Measurements from ENCODE around the gene COA4. TPM values are rescaled to one million over a fixed set of nuclear protein-coding genes. Genes with fewer than 3 reads are reported as not detected.

Gene COA4
- total RNA-seq, 2 donors from 2014 or later, result 40.8 to 64.9 TPM

DNA sequence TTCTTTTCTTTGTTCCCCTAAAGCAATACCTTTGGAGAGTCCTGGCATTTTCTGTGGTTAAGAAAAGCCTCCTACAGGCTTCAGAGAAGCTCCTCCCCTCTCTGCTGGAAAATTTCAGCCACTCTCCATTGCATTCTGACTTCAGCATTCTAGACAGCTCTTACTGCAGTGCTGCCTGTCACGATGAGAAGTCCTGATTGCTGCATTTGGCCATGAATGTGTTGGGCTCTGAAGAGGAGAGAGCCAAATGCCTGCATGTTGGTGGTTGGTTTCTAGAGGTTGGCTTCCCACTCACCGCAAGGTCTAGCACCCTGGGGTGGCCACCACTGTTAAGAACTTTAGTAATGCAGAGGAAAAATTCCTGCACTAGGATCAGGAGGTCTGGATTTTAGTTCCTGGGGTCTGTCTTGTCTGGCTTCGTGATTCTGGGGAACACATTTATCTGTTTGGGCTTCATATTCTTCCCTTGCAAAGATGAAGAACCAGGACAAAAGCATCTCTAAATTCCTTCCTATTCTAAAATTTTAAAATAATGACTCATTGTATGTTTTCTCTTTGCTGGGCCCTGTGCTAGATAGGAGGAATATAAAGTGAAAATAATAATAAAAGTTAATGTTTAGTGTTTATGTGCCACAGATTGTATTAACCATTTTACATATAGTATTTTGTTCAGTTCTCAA lies 38.1 kb downstream of the COA4 start:
- Histone ChIP-seq H3K9me3 (no peaks in the 10 kb centered on the region), H3K4me3 (no peak overlapping the region), H3K36me3 (peaks cover 2% of the 10 kb centered on the region), H3K4me1 (ENCODE audit: control insufficient read depth in 1 of 2, low read depth in 2 of 2) (no peaks in the 10 kb centered on the region), H3K27me3 (replicated peaks; ENCODE audit: insufficient read depth) (no peaks in the 10 kb centered on the region), H3K27ac (no peak overlapping the region)
- ATAC-seq (ENCODE audit: insufficient number of reproducible peaks, low FRiP score, low read depth), result no peak
- TF ChIP-seq, protein P1, sequence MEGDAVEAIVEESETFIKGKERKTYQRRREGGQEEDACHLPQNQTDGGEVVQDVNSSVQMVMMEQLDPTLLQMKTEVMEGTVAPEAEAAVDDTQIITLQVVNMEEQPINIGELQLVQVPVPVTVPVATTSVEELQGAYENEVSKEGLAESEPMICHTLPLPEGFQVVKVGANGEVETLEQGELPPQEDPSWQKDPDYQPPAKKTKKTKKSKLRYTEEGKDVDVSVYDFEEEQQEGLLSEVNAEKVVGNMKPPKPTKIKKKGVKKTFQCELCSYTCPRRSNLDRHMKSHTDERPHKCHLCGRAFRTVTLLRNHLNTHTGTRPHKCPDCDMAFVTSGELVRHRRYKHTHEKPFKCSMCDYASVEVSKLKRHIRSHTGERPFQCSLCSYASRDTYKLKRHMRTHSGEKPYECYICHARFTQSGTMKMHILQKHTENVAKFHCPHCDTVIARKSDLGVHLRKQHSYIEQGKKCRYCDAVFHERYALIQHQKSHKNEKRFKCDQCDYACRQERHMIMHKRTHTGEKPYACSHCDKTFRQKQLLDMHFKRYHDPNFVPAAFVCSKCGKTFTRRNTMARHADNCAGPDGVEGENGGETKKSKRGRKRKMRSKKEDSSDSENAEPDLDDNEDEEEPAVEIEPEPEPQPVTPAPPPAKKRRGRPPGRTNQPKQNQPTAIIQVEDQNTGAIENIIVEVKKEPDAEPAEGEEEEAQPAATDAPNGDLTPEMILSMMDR (IDR thresholded peaks at IDR 0.05), result no peak
- no peak for DNase-seq (ENCODE audit: low spot score)

GRCh38 chr11:73833067-73833466 lies 43.6 kb downstream of the COA4 start:
- TF ChIP-seq, protein P1 (IDR thresholded peaks at IDR 0.05), result no peak
- no peaks in the 10 kb centered on the region for H3K27me3 ChIP-seq (replicated peaks; ENCODE audit: insufficient read depth)
- H3K9me3 ChIP-seq, result no peaks in the 10 kb centered on the region
- H3K4me3 ChIP-seq, result no peak overlapping the region
- no peaks in the 10 kb centered on the region for H3K4me1 ChIP-seq (ENCODE audit: control insufficient read depth in 1 of 2, low read depth in 2 of 2)
- DNase-seq (ENCODE audit: low spot score), result no peak
- no peaks in the 10 kb centered on the region for H3K36me3 ChIP-seq
- ATAC-seq (ENCODE audit: insufficient number of reproducible peaks, low FRiP score, low read depth), result no peak
- no peak overlapping the region for H3K27ac ChIP-seq

- no peaks in the 10 kb centered on the region for H3K9me3 ChIP-seq
- H3K4me3 ChIP-seq, result no peak overlapping the region
- DNase-seq (ENCODE audit: low spot score) (no peak), ATAC-seq (ENCODE audit: insufficient number of reproducible peaks, low FRiP score, low read depth) (no peak)
- TF ChIP-seq, protein P1 (IDR thresholded peaks at IDR 0.05), result no peak
- peaks cover 10% of the 10 kb centered on the region for H3K36me3 ChIP-seq
- no peak overlapping the region for H3K27ac ChIP-seq
- H3K4me1 ChIP-seq (ENCODE audit: control insufficient read depth in 1 of 2, low read depth in 2 of 2), result no peaks in the 10 kb centered on the region
- H3K27me3 ChIP-seq (replicated peaks; ENCODE audit: insufficient read depth), result no peaks in the 10 kb centered on the region
Measured at GRCh38 chr11:73830261-73830660, 46.4 kb downstream of the COA4 start.

Other genes starting within 250 kb of the COA4 start
- 1 to 10 TPM; 7.3 to 7.9 TPM for gene PLEKHB1, start 230.3 kb downstream of the COA4 start, total RNA-seq
- 100 to 1,000 TPM; 179 to 247 TPM for gene RAB6A, start 115.8 kb downstream of the COA4 start, total RNA-seq
- gene MRPL48, start 89.0 kb downstream of the COA4 start, total RNA-seq, result 10 to 100 TPM in 1 of 2 donors, 1 to 10 TPM in 1; 3.8 to 18.6 TPM
- gene PAAF1, start 153 bp upstream of the COA4 start, total RNA-seq, result 1 to 10 TPM; 8.7 to 8.8 TPM
- 1 to 10 TPM in 1 of 2 donors, not detected in 1; 1.8 TPM for gene DNAJB13, start 74.2 kb upstream of the COA4 start, total RNA-seq
- 10 to 100 TPM; 42.0 to 57.7 TPM for gene UCP2, start 106.0 kb upstream of the COA4 start, total RNA-seq
- 10 to 100 TPM in 1 of 2 donors, under 1 TPM in 1; 0.14 to 13.9 TPM for gene UCP3, start 132.2 kb upstream of the COA4 start, total RNA-seq

All from thoracic aorta (tissue), 2 donors.